ENCODE data around the gene STK31.
"Not testable (repeated sequence)": the region's sequence is repeated elsewhere in the genome, so short reads cannot be mapped to it uniquely, and the experiment has no call there.

- TF ChIP-seq CTCF (optimal IDR thresholded peaks at IDR 0.05 in 1 of 3, IDR thresholded peaks at IDR 0.05 in 1 of 3, conservative IDR thresholded peaks at IDR 0.05 in 1 of 3; ENCODE audit: extremely low read depth in 1 of 3, insufficient read depth in 2 of 3, low read length in 3 of 3); EZH2 (IDR thresholded peaks at IDR 0.05; ENCODE audit: low read length): not testable (repeated sequence)
These were observed 14.1 kb downstream of the STK31 start for GRCh38 chr7:23724113-23724512.
